GM12891 (cell line): ENCODE measurements around the gene MRPL34.

Experiments
- POLR2A ChIP-seq: IDR thresholded peaks from 2 replicates; pipeline ENCODE4 v1.6.1; 2011; ENCODE audit warnings: low read depth, low read length, control low read depth
- POLR2AphosphoS5 ChIP-seq: IDR thresholded peaks from 2 replicates; pipeline ENCODE4 v1.6.1; 2011; ENCODE audit warnings: low read depth, low read length, control low read depth
- SPI1 ChIP-seq: IDR thresholded peaks from 2 replicates; pipeline ENCODE4 v1.6.1; 2011; ENCODE audit warnings: low read depth, low read length, control low read depth

DNA sequence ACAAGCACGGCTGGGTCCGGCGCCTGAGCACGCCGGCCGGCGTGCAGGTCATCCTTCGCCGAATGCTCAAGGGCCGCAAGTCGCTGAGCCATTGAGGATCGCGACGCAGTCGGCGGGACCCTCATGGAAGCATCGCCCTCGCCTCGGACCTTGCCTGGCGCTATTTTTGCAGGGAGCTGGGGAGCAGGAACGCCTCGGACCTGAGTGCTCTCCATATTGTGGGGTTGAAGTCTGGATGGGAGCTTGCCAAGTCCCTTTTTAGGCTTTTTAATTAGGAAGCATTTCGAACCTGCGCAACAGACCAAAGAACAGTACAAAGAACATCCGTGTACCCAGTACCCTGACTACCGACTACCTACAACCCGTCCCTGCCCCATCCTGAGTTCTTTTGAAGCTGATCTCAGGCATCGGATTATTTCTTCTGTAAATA is 628 bp downstream of the MRPL34 start:
- TF ChIP-seq SPI1 (no peak), POLR2AphosphoS5 (no peak), POLR2A (no peak)
